Measurements from ENCODE around the gene VAMP1.
"Not testable (repeated sequence)": the region's sequence is repeated elsewhere in the genome, so short reads cannot be mapped to it uniquely, and the experiment has no call there.

VAMP1 gene

GRCh38 chr12:6470375-6471163 lies at the start of gene VAMP1:
Gene VAMP1 (minus strand): TSS chr12:6470677. CDS start chr12:6470531, 146 bp downstream.
- DNase-seq (ENCODE audit: extremely low spot score): peak; percentile 96
- POLR2A ChIA-PET: interaction anchor here (0.5 to 4.6 kb wide), 49 partner anchors 10 to 381 kb away, joined by 3 to 63 read pairs (median 5); partner anchors contain the start of genes CDCA3, GAPDH, MLF2 and MRPL51
- CTCF ChIA-PET: interaction anchor here (0.5 to 1.4 kb wide), 8 partner anchors 14 to 1262 kb away, joined by 3 to 6 read pairs (median 3); no protein-coding TSS in a partner anchor
- TF ChIP-seq SP1 (IDR thresholded peaks at IDR 0.05) (no peak), BHLHE40 (IDR thresholded peaks at IDR 0.05; ENCODE audit: borderline replicate concordance) (no peak), L3MBTL2 (conservative IDR thresholded peaks at IDR 0.05) (peak; percentile 56), FOXK2 (IDR thresholded peaks at IDR 0.05) (no peak), FOXA1 (IDR thresholded peaks at IDR 0.05) (no peak), ARNT (IDR thresholded peaks at IDR 0.05) (no peak), HDGF (IDR thresholded peaks at IDR 0.05; ENCODE audit: borderline replicate concordance) (no peak), SUZ12 (IDR thresholded peaks at IDR 0.05) (no peak), PKNOX1 (IDR thresholded peaks at IDR 0.05) (peak; percentile 98), TARDBP (IDR thresholded peaks at IDR 0.05) (no peak), NFRKB (IDR thresholded peaks at IDR 0.05) (no peak), ELF4 (IDR thresholded peaks at IDR 0.05) (peak; percentile 62), LEF1 (IDR thresholded peaks at IDR 0.05; ENCODE audit: borderline replicate concordance) (no peak), CTBP1 (IDR thresholded peaks at IDR 0.05; ENCODE audit: borderline replicate concordance) (no peak), ZNF384 (IDR thresholded peaks at IDR 0.05) (no peak), FOXM1 (IDR thresholded peaks at IDR 0.05; ENCODE audit: borderline replicate concordance) (no peak)

- DNase-seq (ENCODE audit: extremely low spot score): no peak
- TF ChIP-seq ELF4 (IDR thresholded peaks at IDR 0.05): no peak
- no peak for TF ChIP-seq CTBP1 (IDR thresholded peaks at IDR 0.05; ENCODE audit: borderline replicate concordance)
- no peak for TF ChIP-seq TARDBP (IDR thresholded peaks at IDR 0.05)
- TF ChIP-seq HDGF (IDR thresholded peaks at IDR 0.05; ENCODE audit: borderline replicate concordance): no peak
- no peak for TF ChIP-seq BHLHE40 (IDR thresholded peaks at IDR 0.05; ENCODE audit: borderline replicate concordance)
- TF ChIP-seq NFRKB (IDR thresholded peaks at IDR 0.05): no peak
- TF ChIP-seq SUZ12 (IDR thresholded peaks at IDR 0.05): no peak
- TF ChIP-seq FOXM1 (IDR thresholded peaks at IDR 0.05; ENCODE audit: borderline replicate concordance): no peak
- CTCF ChIA-PET: interaction anchor here (0.6 to 0.7 kb wide), 2 partner anchors 17 to 242 kb away, joined by 3 read pairs; no protein-coding TSS in a partner anchor
- POLR2A ChIA-PET: interaction anchor here (1.1 to 1.3 kb wide), 2 partner anchors 12 to 14 kb away, joined by 5 to 6 read pairs; partner anchors contain the start of gene GAPDH
Measured at GRCh38 chr12:6520186-6520585, 49.7 kb upstream of the VAMP1 start.

GRCh38 chr12:6508087-6508486 lies 37.6 kb upstream of the VAMP1 start:
- DNase-seq (ENCODE audit: extremely low spot score): no peak
- ChIA-PET CTCF (interaction anchor here (0.9 kb wide), 1 partner anchor 30 kb away, joined by 4 read pairs; no protein-coding TSS in a partner anchor), POLR2A (interaction anchor here (1.0 kb wide), 2 partner anchors 15 to 26 kb away, joined by 4 to 7 read pairs; partner anchors contain the start of genes GAPDH and MRPL51)
- no peak for TF ChIP-seq FOXK2 (IDR thresholded peaks at IDR 0.05)
- TF ChIP-seq ELF4 (IDR thresholded peaks at IDR 0.05): no peak
- TF ChIP-seq HDGF (IDR thresholded peaks at IDR 0.05; ENCODE audit: borderline replicate concordance): no peak
- TF ChIP-seq FOXM1 (IDR thresholded peaks at IDR 0.05; ENCODE audit: borderline replicate concordance): no peak
- TF ChIP-seq CTBP1 (IDR thresholded peaks at IDR 0.05; ENCODE audit: borderline replicate concordance): no peak
- TF ChIP-seq FOXA1 (IDR thresholded peaks at IDR 0.05): no peak
- no peak for TF ChIP-seq NFRKB (IDR thresholded peaks at IDR 0.05)
- TF ChIP-seq SP1 (IDR thresholded peaks at IDR 0.05): no peak

- TF ChIP-seq LEF1 (IDR thresholded peaks at IDR 0.05; ENCODE audit: borderline replicate concordance) (no peak), TARDBP (IDR thresholded peaks at IDR 0.05) (no peak), SP1 (IDR thresholded peaks at IDR 0.05) (no peak), ELF4 (IDR thresholded peaks at IDR 0.05) (no peak)
- CTCF ChIA-PET: interaction anchor here (0.9 kb wide), 1 partner anchor 30 kb away, joined by 4 read pairs; no protein-coding TSS in a partner anchor
- no peak for DNase-seq (ENCODE audit: extremely low spot score)
- POLR2A ChIA-PET: interaction anchor here (1.0 to 1.1 kb wide), 3 partner anchors 14 to 37 kb away, joined by 3 to 7 read pairs (median 4); partner anchors contain the start of genes GAPDH, MRPL51 and VAMP1
Measured at GRCh38 chr12:6507102-6507998, 36.9 kb upstream of the VAMP1 start.

- no peak for DNase-seq (ENCODE audit: extremely low spot score)
- CTCF ChIA-PET: interaction anchor here (1.5 kb wide), 1 partner anchor 37 kb away, joined by 5 read pairs; no protein-coding TSS in a partner anchor
- POLR2A ChIA-PET: interaction anchor here (0.9 to 1.6 kb wide), 2 partner anchors 32 to 34 kb away, joined by 3 to 4 read pairs; no protein-coding TSS in a partner anchor
- no peak for TF ChIP-seq LEF1 (IDR thresholded peaks at IDR 0.05; ENCODE audit: borderline replicate concordance)
Measured at GRCh38 chr12:6500466-6500865, 30.0 kb upstream of the VAMP1 start.

GRCh38 chr12:6497291-6497690 lies 26.8 kb upstream of the VAMP1 start:
- ChIA-PET POLR2A (interaction anchor here (5.9 kb wide), 1 partner anchor 38 kb away, joined by 52 read pairs; the partner anchor contains the start of gene GAPDH), CTCF (interaction anchor here (0.6 to 1.0 kb wide), 2 partner anchors 12 to 40 kb away, joined by 3 to 5 read pairs; no protein-coding TSS in a partner anchor)
- DNase-seq (ENCODE audit: extremely low spot score): not testable (repeated sequence)

- ChIA-PET POLR2A (interaction anchor here (1.1 to 5.9 kb wide), 6 partner anchors 24 to 114 kb away, joined by 3 to 52 read pairs (median 6); partner anchors contain the start of genes GAPDH and VAMP1), CTCF (no interaction called here)
- no peak for DNase-seq (ENCODE audit: extremely low spot score)
- no peak for TF ChIP-seq FOXA1 (IDR thresholded peaks at IDR 0.05)
- no peak for TF ChIP-seq NFRKB (IDR thresholded peaks at IDR 0.05)
- TF ChIP-seq CTBP1 (IDR thresholded peaks at IDR 0.05; ENCODE audit: borderline replicate concordance): no peak
- TF ChIP-seq FOXM1 (IDR thresholded peaks at IDR 0.05; ENCODE audit: borderline replicate concordance): no peak
- TF ChIP-seq L3MBTL2 (conservative IDR thresholded peaks at IDR 0.05): no peak
- TF ChIP-seq SUZ12 (IDR thresholded peaks at IDR 0.05): no peak
- no peak for TF ChIP-seq ZNF384 (IDR thresholded peaks at IDR 0.05)
- no peak for TF ChIP-seq ARNT (IDR thresholded peaks at IDR 0.05)
- TF ChIP-seq HDGF (IDR thresholded peaks at IDR 0.05; ENCODE audit: borderline replicate concordance): no peak
- TF ChIP-seq ELF4 (IDR thresholded peaks at IDR 0.05): no peak
- TF ChIP-seq PKNOX1 (IDR thresholded peaks at IDR 0.05): no peak
- no peak for TF ChIP-seq SP1 (IDR thresholded peaks at IDR 0.05)
- no peak for TF ChIP-seq LEF1 (IDR thresholded peaks at IDR 0.05; ENCODE audit: borderline replicate concordance)
- no peak for TF ChIP-seq FOXK2 (IDR thresholded peaks at IDR 0.05)
- TF ChIP-seq BHLHE40 (IDR thresholded peaks at IDR 0.05; ENCODE audit: borderline replicate concordance): no peak
- no peak for TF ChIP-seq TARDBP (IDR thresholded peaks at IDR 0.05)
Measured at GRCh38 chr12:6494968-6495367, 24.5 kb upstream of the VAMP1 start.
